ENCODE data around the gene ZNF385B.
A peak's percentile ranks its signal among the peaks of the same experiment; 100 is the strongest.

ZNF385B gene

GRCh38 chr2:179518830-179519229 is 342.6 kb downstream of the ZNF385B start:
- DNase-seq (ENCODE audit: low read depth): no peak
- H3K4me3 ChIP-seq (ENCODE audit: control insufficient read depth, low read depth, low read length): no peak overlapping the region
- TF ChIP-seq CTCF (conservative IDR thresholded peaks at IDR 0.05; ENCODE audit: control insufficient read depth, insufficient read depth, low read depth, low read length): no peak

- no peak overlapping the region for H3K4me3 ChIP-seq (ENCODE audit: control insufficient read depth, low read depth, low read length)
- DNase-seq (ENCODE audit: low read depth): peak; percentile 12
- TF ChIP-seq CTCF (conservative IDR thresholded peaks at IDR 0.05; ENCODE audit: control insufficient read depth, insufficient read depth, low read depth, low read length): no peak
These were observed 348.2 kb downstream of the ZNF385B start for GRCh38 chr2:179513181-179513580.

- DNase-seq (ENCODE audit: low read depth): no peak
- no peak overlapping the region for H3K4me3 ChIP-seq (ENCODE audit: control insufficient read depth, low read depth, low read length)
- TF ChIP-seq CTCF (conservative IDR thresholded peaks at IDR 0.05; ENCODE audit: control insufficient read depth, insufficient read depth, low read depth, low read length): no peak
These were observed 349.0 kb downstream of the ZNF385B start for GRCh38 chr2:179512281-179513035.

- DNase-seq (ENCODE audit: low read depth): no peak
- no peak overlapping the region for H3K4me3 ChIP-seq (ENCODE audit: control insufficient read depth, low read depth, low read length)
- TF ChIP-seq CTCF (conservative IDR thresholded peaks at IDR 0.05; ENCODE audit: control insufficient read depth, insufficient read depth, low read depth, low read length): no peak
These were observed 350.2 kb downstream of the ZNF385B start for GRCh38 chr2:179511105-179511789.

GRCh38 chr2:179495315-179495714 is 366.1 kb downstream of the ZNF385B start:
- TF ChIP-seq CTCF (conservative IDR thresholded peaks at IDR 0.05; ENCODE audit: control insufficient read depth, insufficient read depth, low read depth, low read length): no peak
- DNase-seq (ENCODE audit: low read depth): no peak
- no peak overlapping the region for H3K4me3 ChIP-seq (ENCODE audit: control insufficient read depth, low read depth, low read length)

GRCh38 chr2:179488563-179488962 is 372.8 kb downstream of the ZNF385B start:
- no peak overlapping the region for H3K4me3 ChIP-seq (ENCODE audit: control insufficient read depth, low read depth, low read length)
- no peak for TF ChIP-seq CTCF (conservative IDR thresholded peaks at IDR 0.05; ENCODE audit: control insufficient read depth, insufficient read depth, low read depth, low read length)
- DNase-seq (ENCODE audit: low read depth): no peak
